Measurements from ENCODE around the gene CELF2.
"Not testable (repeated sequence)": the region's sequence is repeated elsewhere in the genome, so short reads cannot be mapped to it uniquely, and the experiment has no call there.

The CELF2 gene

GRCh38 chr10:11017570-11018431 lies at the start of gene CELF2:
Gene CELF2 (plus strand): TSS chr10:11017872. CDS start chr10:11018090, 218 bp downstream.
- DNase-seq (ENCODE audit: low spot score), result peak; percentile 65

GRCh38 chr10:10968257-10968588 lies 49.4 kb upstream of the CELF2 start:
- DNase-seq (ENCODE audit: low spot score), result no peak

- no peak for DNase-seq (ENCODE audit: low spot score)
Observed at GRCh38 chr10:10973310-10973709, 44.4 kb upstream of the CELF2 start.

DNA sequence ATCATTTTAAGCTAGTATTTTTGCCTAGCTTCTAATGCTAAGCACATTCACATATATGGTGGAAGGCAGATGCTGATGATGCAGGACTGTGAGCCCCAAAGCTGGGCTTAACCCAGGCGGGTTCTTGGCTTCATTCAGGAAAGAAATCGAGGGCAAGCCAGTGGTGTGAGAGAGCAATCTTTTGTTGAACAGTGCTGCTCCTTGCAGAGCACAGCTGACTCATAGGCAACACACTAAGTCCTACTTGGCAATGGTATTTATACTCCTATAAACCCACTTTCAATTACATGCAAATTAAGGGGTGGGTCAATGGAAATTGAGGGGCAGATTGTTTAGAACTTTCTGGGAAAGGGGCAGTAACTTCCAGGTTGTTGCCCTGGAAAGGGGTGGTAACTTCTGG lies 42.0 kb upstream of the CELF2 start:
- no peak for DNase-seq (ENCODE audit: low spot score)

GRCh38 chr10:10976652-10977051 lies 41.0 kb upstream of the CELF2 start:
- DNase-seq (ENCODE audit: low spot score), result no peak

DNA sequence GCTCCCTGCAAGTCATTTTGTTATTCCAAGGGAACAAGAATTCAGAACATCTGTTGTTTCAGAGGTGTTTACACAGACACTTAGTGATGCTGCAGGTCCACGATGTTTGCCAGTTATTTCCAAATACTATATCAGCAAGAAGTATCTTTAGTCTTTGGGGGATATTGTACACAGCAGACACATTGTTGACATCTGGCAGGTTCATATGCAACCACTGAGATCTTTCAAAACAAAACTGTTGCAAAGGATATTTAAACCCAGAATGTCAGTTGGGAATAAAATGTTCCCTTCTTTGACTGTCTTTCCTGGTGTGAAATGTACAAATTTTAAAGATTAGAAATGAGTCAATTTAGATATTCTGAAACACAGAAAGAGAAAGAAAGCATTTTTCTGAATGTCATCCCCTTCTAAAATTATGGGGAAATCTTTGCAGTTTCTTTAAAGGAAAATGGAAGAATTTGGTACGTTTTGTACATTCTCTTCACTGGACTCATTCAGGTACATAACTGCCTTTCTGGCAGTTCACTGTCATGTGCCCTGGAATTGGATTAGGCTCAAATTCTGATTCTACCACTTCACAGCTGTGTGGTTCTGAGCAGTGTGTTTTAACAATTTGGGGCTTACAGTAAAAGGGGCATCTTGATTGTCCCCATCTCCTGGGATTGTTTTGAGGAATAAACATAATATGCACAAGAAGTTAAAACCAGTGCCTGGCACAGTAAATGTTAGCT lies 40.3 kb upstream of the CELF2 start:
- DNase-seq (ENCODE audit: low spot score), result no peak

DNA sequence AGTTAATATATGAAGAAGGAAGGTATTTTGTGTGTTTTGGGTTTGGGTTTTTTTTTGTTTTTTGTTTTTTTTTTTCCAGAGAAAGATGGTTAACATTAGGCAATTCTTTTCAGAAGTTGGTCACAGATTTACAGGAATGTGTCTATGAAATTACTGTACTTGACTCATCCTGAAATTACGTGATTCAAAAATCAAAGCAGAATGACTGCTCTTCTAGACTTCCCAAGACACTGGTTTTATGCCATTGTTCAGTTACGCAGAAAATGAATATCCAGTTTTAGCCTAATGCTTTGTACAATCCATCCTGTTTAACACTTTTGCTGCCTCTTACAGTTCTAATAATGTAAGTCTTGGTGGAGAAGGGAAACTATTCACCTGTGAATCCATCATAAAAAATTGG lies 39.7 kb upstream of the CELF2 start:
- DNase-seq (ENCODE audit: low spot score), result no peak

DNA sequence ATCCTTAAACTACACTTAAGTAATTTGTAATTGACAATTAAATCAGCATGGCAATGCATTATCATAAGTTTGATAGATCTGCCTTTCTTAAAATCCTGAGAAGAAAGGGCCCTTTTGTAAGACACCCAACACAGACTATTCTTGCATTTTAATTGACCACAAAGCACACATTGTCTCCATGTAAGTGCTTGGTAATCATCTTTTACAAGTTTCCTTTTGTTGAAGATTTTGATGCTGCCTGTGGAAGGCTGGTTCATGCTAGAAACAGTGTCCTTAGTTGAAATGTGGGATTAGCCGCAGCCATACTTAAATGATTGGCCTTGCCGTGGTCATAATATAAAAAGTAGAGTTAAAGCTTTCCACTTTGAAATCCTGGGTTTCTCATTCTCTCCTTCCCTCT lies 32.3 kb upstream of the CELF2 start:
- no peak for DNase-seq (ENCODE audit: low spot score)

- no peak for DNase-seq (ENCODE audit: low spot score)
Observed at GRCh38 chr10:10986606-10987005, 31.1 kb upstream of the CELF2 start.

GRCh38 chr10:10987111-10987510 lies 30.6 kb upstream of the CELF2 start:
- no peak for DNase-seq (ENCODE audit: low spot score)

DNA sequence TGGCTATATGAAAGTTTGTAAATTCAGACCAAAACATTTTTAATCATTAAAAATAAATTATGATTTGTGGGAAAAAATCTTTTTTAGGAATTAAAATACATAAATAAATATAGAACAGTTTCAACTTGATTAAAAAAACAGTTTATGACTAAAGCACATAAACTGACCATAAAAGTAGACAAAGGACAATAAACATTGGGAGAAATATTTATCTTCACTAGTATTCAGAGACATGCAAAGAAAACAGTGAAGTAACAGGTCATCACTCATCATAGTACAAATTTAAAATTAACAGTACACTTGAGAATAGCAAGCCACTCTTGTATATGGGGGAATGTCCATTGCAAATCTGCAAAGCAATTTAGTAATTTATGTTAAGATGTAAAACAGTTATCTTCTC lies 28.0 kb upstream of the CELF2 start:
- no peak for DNase-seq (ENCODE audit: low spot score)

DNA sequence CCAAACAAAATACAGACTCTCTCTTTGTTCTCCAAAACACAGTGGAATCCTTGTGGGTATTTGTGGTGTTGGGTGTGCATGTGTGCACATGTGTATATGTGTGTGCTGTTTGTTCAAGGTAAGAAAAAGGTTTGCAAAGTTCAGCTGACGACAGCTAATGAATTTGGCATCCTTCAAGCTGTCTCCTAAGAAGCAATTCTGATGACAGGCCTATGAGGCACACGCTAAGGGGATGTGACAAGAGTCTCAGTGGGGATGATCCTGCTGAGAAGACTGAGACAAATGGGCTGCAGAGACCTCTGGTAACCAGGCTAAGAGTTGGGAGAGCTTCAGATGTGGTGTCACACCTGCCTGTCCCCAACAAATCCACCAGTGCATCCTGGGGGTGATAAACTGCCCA lies 26.5 kb upstream of the CELF2 start:
- no peak for DNase-seq (ENCODE audit: low spot score)

DNA sequence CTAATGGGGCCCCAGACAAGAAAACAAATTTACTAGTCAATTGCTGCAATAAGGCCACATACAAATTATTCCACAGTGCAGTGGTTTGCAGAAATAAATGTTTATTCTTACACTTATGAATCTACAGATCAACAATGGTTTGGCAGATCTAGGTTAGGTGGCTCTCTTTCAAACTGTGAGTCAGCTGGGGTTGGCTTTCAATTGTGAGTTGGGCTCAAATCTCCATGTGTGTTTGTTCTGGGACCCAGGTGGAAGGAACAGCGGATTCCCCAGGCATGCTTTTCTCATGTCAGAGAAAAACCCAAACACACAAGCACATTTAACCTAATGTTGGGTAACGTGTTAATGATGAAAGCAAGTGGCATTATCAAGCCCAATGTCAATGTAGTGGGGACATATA lies 25.6 kb upstream of the CELF2 start:
- no peak for DNase-seq (ENCODE audit: low spot score)

DNA sequence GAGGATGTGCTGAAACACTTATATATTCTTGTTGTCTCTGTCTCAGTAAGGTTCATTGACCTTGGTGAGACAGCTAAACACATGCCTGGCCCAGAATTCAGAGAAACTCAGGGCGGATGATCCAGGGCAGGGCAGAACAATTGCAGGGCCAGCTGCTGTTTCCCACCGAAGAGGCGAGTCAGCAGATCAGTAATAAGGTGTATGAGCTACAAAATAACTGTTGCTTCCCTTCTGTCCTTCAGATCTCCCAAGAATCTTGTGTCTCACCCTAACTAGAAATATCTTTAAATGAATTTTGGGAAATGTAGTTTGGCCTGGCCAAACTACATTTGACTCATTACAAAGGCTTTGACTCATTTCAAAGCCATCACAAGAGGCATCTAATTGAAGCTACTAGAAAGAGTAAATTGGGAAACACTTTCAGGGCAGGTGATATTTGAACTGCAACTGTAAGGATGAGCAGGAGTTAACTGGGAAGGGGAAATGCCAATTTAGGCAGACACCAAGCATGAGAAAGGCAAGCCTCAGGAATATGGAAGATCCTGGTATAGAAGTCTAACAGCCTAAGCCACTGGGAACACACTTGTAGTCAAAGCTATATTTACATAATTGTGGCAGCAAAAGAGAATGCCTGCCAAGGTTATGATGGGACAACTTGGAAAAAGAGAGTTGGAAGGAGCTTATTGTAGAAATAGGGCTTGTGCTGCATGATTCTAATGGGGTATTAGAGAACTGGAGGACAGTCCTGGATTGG lies 24.5 kb upstream of the CELF2 start:
- no peak for DNase-seq (ENCODE audit: low spot score)

GRCh38 chr10:10993785-10994184 lies 23.9 kb upstream of the CELF2 start:
- DNase-seq (ENCODE audit: low spot score), result no peak

DNA sequence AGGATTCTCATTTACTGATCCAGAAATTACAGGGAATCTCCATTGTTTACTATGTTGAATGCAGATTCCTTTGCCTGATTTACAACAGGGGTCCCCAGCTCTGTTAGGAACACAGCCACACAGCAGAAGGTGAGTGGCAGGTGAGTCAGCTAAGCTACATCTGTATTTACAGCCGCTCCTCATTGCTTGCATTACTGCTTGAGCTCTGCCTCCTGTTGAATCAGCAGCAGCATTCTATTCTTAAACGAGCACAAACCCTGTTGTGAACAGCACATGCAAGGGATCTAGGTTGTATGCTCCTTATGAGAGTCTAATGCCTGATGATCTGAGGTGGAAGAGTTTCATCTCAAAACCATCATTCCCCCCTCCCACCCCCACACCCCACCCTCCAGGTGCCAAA lies 23.3 kb upstream of the CELF2 start:
- no peak for DNase-seq (ENCODE audit: low spot score)

DNA sequence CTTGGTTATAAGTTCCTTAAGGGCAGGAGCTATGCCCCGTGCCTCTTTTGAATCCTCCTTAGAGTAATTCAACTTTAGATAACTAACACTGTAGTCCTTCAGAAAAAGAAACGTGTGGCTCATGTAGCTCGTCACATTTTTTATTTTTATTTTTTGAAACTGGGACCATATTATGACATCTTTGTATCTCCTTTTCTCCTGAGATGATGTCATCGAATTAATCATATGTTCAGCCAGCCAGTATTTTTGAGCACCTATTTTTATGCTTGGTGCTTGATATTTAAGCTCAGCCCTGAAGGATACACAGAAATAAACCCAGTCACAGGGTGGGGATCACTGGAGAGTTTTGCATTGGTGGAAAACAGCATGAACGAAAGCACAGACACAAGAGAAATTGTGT lies 22.6 kb upstream of the CELF2 start:
- DNase-seq (ENCODE audit: low spot score), result no peak

DNA sequence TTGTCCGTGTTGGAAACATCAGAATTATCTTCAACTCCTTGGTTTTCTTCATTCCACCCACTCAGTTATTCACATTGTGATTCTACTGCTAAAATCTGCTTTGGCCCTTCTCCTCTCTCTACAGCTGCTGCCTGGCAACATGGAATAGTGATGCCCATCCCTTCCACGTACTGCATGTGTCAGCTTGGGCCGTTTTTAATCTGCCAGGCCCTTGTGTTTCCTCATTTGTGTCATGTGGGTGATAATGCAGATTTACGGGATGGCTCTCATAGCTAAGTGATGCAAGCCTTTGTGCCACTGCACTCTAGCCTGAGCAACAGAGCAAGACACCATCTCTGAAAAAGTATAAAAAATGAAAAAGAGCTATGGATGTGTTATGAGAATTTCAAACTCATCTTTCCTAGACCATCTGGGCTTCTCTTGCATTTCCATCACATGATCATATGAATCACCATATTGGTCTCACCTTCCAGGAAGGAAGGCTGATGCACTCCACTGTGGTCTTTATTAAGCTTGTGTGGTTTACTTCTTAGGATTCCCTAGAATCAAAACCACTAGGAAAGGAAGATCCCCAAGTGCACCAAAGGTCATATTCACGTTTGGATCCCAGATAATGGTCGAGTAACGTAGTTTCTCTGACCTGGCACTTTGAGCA lies 20.6 kb upstream of the CELF2 start:
- DNase-seq (ENCODE audit: low spot score), result no peak

- not testable (repeated sequence) for DNase-seq (ENCODE audit: low spot score)
Observed at GRCh38 chr10:10999501-10999900, 18.2 kb upstream of the CELF2 start.

GRCh38 chr10:11002485-11002884 lies 15.2 kb upstream of the CELF2 start:
- DNase-seq (ENCODE audit: low spot score), result no peak

GRCh38 chr10:11002916-11003315 lies 14.8 kb upstream of the CELF2 start:
- no peak for DNase-seq (ENCODE audit: low spot score)

GRCh38 chr10:11003679-11004078 lies 14.0 kb upstream of the CELF2 start:
- DNase-seq (ENCODE audit: low spot score), result no peak
